ENCODE data around the gene WDR88. TPM values are rescaled to one million over a fixed set of nuclear protein-coding genes. Genes with fewer than 3 reads are reported as not detected.

WDR88 gene
- total RNA-seq, 4 donors from 2014 or later = not detected

- Histone ChIP-seq H3K27me3 (no peaks in the 10 kb centered on the region), H3K4me3 (no peak overlapping the region), H3K36me3 (peaks cover 5% of the 10 kb centered on the region), H3K4me1 (no peaks in the 10 kb centered on the region), H3K9me3 (no peaks in the 10 kb centered on the region), H3K27ac (no peak overlapping the region)
- TF ChIP-seq EP300 (IDR thresholded peaks at IDR 0.05) (no peak), CTCF (IDR thresholded peaks at IDR 0.05) (no peak), POLR2AphosphoS5 (IDR thresholded peaks at IDR 0.05) (no peak), POLR2A (IDR thresholded peaks at IDR 0.05) (no peak)
- no peak for DNase-seq (ENCODE audit: low spot score in 2 of 2)
- WGBS = 67% methylated on average over 9 of the region's 17 CpGs
These were observed 80.0 kb downstream of the WDR88 start for GRCh38 chr19:33211794-33212435.

- Histone ChIP-seq H3K27ac (no peak overlapping the region), H3K4me1 (no peaks in the 10 kb centered on the region), H3K27me3 (no peaks in the 10 kb centered on the region), H3K9me3 (no peaks in the 10 kb centered on the region), H3K4me3 (no peak overlapping the region), H3K36me3 (no peaks in the 10 kb centered on the region)
- no peak for DNase-seq (ENCODE audit: low spot score in 2 of 2)
- TF ChIP-seq EP300 (IDR thresholded peaks at IDR 0.05) (no peak), POLR2AphosphoS5 (IDR thresholded peaks at IDR 0.05) (no peak), POLR2A (IDR thresholded peaks at IDR 0.05) (no peak), CTCF (IDR thresholded peaks at IDR 0.05) (no peak)
- 80% methylated on average over 13 of the region's 30 CpGs for WGBS
These were observed 80.7 kb downstream of the WDR88 start for GRCh38 chr19:33212436-33213172.

- Histone ChIP-seq H3K4me1 (no peaks in the 10 kb centered on the region), H3K27me3 (no peaks in the 10 kb centered on the region), H3K4me3 (no peak overlapping the region), H3K27ac (no peak overlapping the region), H3K36me3 (no peaks in the 10 kb centered on the region), H3K9me3 (no peaks in the 10 kb centered on the region)
- DNase-seq (ENCODE audit: low spot score in 2 of 2) = no peak
- TF ChIP-seq POLR2A (IDR thresholded peaks at IDR 0.05) (no peak), EP300 (IDR thresholded peaks at IDR 0.05) (no peak), POLR2AphosphoS5 (IDR thresholded peaks at IDR 0.05) (no peak), CTCF (IDR thresholded peaks at IDR 0.05) (no peak)
- 63% methylated on average over 6 of the region's 6 CpGs for WGBS
These were observed 82.7 kb downstream of the WDR88 start for GRCh38 chr19:33214596-33214995.

GRCh38 chr19:33215438-33216197 lies 83.7 kb downstream of the WDR88 start:
- no peaks in the 10 kb centered on the region for H3K27me3 ChIP-seq
- no peak for TF ChIP-seq POLR2AphosphoS5 (IDR thresholded peaks at IDR 0.05)
- TF ChIP-seq CTCF (IDR thresholded peaks at IDR 0.05) = no peak
- no peak for TF ChIP-seq EP300 (IDR thresholded peaks at IDR 0.05)
- TF ChIP-seq POLR2A (IDR thresholded peaks at IDR 0.05) = no peak
- no peaks in the 10 kb centered on the region for H3K4me1 ChIP-seq
- DNase-seq (ENCODE audit: low spot score in 2 of 2) = no peak
- 81% methylated on average over 12 of the region's 19 CpGs for WGBS
- no peaks in the 10 kb centered on the region for H3K36me3 ChIP-seq
- no peak overlapping the region for H3K27ac ChIP-seq
- no peaks in the 10 kb centered on the region for H3K9me3 ChIP-seq
- H3K4me3 ChIP-seq = no peak overlapping the region

Measured in suprapubic skin (tissue), 4 donors.